Putamen (tissue), 1 donor: Measurements from ENCODE around the gene GADD45B.
A peak's percentile ranks its signal among the peaks of the same experiment; 100 is the strongest.
"Not testable (repeated sequence)": the region's sequence is repeated elsewhere in the genome, so short reads cannot be mapped to it uniquely, and the experiment has no call there.

Experiments
- DNase-seq: peaks from one replicate; pipeline ENCODE4 v3.0.0-alpha.2; 2016; ENCODE audit warnings: low spot score

The GADD45B gene

GRCh38 chr19:2469102-2469914 is 6.6 kb upstream of the GADD45B start:
- DNase-seq, result no peak

GRCh38 chr19:2469915-2470200 is 6.1 kb upstream of the GADD45B start:
- not testable (repeated sequence) for DNase-seq

GRCh38 chr19:2474232-2475017 is 1.5 kb upstream of the GADD45B start:
- peak; percentile 73 for DNase-seq

- DNase-seq, result no peak
Observed at GRCh38 chr19:2475018-2475701, 767 bp upstream of the GADD45B start.

- DNase-seq, result no peak
Observed at GRCh38 chr19:2476451-2477140, 669 bp downstream of the GADD45B start.

- DNase-seq, result no peak
Observed at GRCh38 chr19:2477141-2477710, 1.3 kb downstream of the GADD45B start.

GRCh38 chr19:2477732-2478191 is 1.8 kb downstream of the GADD45B start:
- DNase-seq, result no peak

- no peak for DNase-seq
Observed at GRCh38 chr19:2478278-2478755, 2.4 kb downstream of the GADD45B start.

GRCh38 chr19:2478756-2479555 is 3.0 kb downstream of the GADD45B start:
- no peak for DNase-seq

- DNase-seq, result no peak
Observed at GRCh38 chr19:2479556-2480194, 3.7 kb downstream of the GADD45B start.

GRCh38 chr19:2481466-2481865 is 5.5 kb downstream of the GADD45B start:
- DNase-seq, result no peak

GRCh38 chr19:2482354-2483038 is 6.6 kb downstream of the GADD45B start:
- no peak for DNase-seq

GRCh38 chr19:2483084-2483483 is 7.2 kb downstream of the GADD45B start:
- no peak for DNase-seq

GRCh38 chr19:2483484-2484151 is 7.7 kb downstream of the GADD45B start:
- no peak for DNase-seq

- no peak for DNase-seq
Observed at GRCh38 chr19:2484178-2484937, 8.4 kb downstream of the GADD45B start.

- DNase-seq, result no peak
Observed at GRCh38 chr19:2485428-2485827, 9.5 kb downstream of the GADD45B start.

GRCh38 chr19:2487090-2487489 is 11.2 kb downstream of the GADD45B start:
- DNase-seq, result no peak

- no peak for DNase-seq
Observed at GRCh38 chr19:2487842-2488241, 11.9 kb downstream of the GADD45B start.
